ENCODE results near the gene WFDC12. TPM values are rescaled to one million over a fixed set of nuclear protein-coding genes. Genes with fewer than 3 reads are reported as not detected.
A peak's percentile ranks its signal among the peaks of the same experiment; 100 is the strongest.

The WFDC12 gene
- total and polyA plus RNA-seq, 2 donors (not counting 1 experiment from before 2014, with no cell fraction given): not detected

DNA sequence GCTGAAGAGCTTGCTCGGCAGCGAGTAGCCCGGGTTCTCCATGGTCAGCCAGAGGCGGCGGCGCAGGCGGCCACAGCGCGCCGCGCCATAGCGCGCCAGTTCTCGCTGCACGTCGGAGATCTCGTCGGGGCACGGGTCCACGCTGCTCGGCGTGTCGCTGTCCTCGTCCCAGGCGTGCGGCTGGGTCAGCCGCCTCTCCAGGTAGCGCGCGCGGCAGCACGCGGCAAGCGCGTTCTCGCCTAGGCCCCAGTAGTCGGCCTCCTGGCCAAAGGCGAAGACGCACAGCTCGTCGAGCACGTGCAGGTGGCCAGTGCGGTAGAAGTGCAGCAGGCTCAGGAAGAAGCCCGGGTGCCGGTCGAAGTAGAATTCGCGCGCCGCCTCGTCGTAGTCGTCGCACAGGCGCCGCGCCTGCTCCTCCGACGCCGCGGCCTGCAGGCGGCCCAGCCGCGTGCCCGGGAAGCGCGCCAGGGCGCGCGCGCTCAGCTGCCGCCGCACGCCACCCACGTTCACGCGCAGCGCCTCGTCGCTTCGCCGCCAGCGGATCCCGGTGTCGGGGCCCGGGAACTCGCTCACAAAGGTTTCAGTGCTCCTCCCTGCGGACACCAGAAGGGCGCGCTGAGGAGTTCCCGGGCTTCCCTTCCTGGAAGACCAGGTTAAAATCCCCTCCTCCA is 26.0 kb downstream of the WFDC12 start:
- Mint-ChIP-seq H3K27ac (no peak overlapping the region), H3K9me3 (ENCODE audit: insufficient read depth) (no peaks in the 10 kb centered on the region), H3K27me3 (peaks cover 43% of the 10 kb centered on the region), H3K4me1 (peaks cover 18% of the 10 kb centered on the region), H3K4me3 (peak overlapping the region; percentile 83)
- Histone ChIP-seq H3K27ac (ENCODE audit: low read length in 2 of 2) (no peak overlapping the region), H2AFZ (ENCODE audit: insufficient read depth, low read depth, low read length, poor library complexity, severe bottlenecking) (peak overlapping the region; percentile 5), H3K79me2 (ENCODE audit: control insufficient read depth, insufficient read depth, low read length) (no peaks in the 10 kb centered on the region), H3K4me1 (ENCODE audit: control insufficient read depth in 2 of 2, insufficient read depth in 2 of 2, low read length in 2 of 2) (peaks cover 22 to 23% of the 10 kb centered on the region in 2 donors), H3K9me3 (ENCODE audit: control extremely low read depth in 1 of 3, control insufficient read depth in 2 of 3, insufficient read depth in 1 of 3, low read length in 2 of 3) (peaks cover 0 to 8% (median 0%) of the 10 kb centered on the region in 3 donors), H3K36me3 (replicated peaks in 1 of 2; ENCODE audit: control extremely low read depth in 1 of 2, control insufficient read depth in 1 of 2, extremely low read depth in 1 of 2, insufficient read depth in 2 of 2, low read length in 1 of 2) (no peaks in the 10 kb centered on the region), H3K4me2 (replicated peaks; ENCODE audit: low read depth, low read length, poor library complexity, severe bottlenecking) (peak overlapping the region; percentile 78), H3K27me3 (replicated peaks in 1 of 4; ENCODE audit: control extremely low read depth in 1 of 4, control insufficient read depth in 3 of 4, insufficient read depth in 4 of 4, low read length in 3 of 4) (peaks cover 0 to 50% (median 31%) of the 10 kb centered on the region in 4 experiments), H4K20me1 (ENCODE audit: control insufficient read depth, insufficient read depth, low read length, poor library complexity, severe bottlenecking) (no peaks in the 10 kb centered on the region), H3K9ac (ENCODE audit: low read length) (peak overlapping the region; percentile 44), H3K4me3 (ENCODE audit: control extremely low read depth in 1 of 5, extremely low read depth in 1 of 5, insufficient read depth in 1 of 5, low read depth in 2 of 5, low read length in 4 of 5) (peak overlapping the region in 3 of 5 experiments; percentile 33 to 41 (median 40))
- no peak for ATAC-seq (ENCODE audit: low read depth)
- DNase-seq: no peak
- no peak for TF ChIP-seq EZH2 (IDR thresholded peaks at IDR 0.05; ENCODE audit: borderline replicate concordance, insufficient read depth, low read depth, low read length, poor library complexity, severe bottlenecking)
- TF ChIP-seq, protein P1, sequence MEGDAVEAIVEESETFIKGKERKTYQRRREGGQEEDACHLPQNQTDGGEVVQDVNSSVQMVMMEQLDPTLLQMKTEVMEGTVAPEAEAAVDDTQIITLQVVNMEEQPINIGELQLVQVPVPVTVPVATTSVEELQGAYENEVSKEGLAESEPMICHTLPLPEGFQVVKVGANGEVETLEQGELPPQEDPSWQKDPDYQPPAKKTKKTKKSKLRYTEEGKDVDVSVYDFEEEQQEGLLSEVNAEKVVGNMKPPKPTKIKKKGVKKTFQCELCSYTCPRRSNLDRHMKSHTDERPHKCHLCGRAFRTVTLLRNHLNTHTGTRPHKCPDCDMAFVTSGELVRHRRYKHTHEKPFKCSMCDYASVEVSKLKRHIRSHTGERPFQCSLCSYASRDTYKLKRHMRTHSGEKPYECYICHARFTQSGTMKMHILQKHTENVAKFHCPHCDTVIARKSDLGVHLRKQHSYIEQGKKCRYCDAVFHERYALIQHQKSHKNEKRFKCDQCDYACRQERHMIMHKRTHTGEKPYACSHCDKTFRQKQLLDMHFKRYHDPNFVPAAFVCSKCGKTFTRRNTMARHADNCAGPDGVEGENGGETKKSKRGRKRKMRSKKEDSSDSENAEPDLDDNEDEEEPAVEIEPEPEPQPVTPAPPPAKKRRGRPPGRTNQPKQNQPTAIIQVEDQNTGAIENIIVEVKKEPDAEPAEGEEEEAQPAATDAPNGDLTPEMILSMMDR (IDR thresholded peaks at IDR 0.05): no peak
- 14% methylated on average over 87 of the region's 91 CpGs for WGBS (ENCODE audit: insufficient coverage)
- POLR2A ChIA-PET: no interaction called here
- CTCF ChIA-PET: interaction anchor here (1.0 to 7.5 kb wide), 11 partner anchors 8 to 673 kb away, joined by 3 to 134 read pairs (median 10); no protein-coding TSS in a partner anchor
- intact Hi-C loops (cut with micrococcal nuclease): loop anchor here (5.0 kb wide), 1 partner anchor 351 kb away; the partner anchor contains the start of gene KCNK15

All from B cell (primary cell).